AML-193 (cell line): Measurements from ENCODE around the gene ARID5A.

Experiments
- DNase-seq, 2 experiments: peaks; one replicate each; lab custom pipeline; 2025; lab: John Stamatoyannopoulos, UW

ARID5A gene

GRCh38 chr2:96601382-96602292 is 65.1 kb downstream of the ARID5A start:
- no peak for DNase-seq
